NCI-H526 (cell line): ENCODE measurements around the gene UBA7.
"Not testable (repeated sequence)": the region's sequence is repeated elsewhere in the genome, so short reads cannot be mapped to it uniquely, and the experiment has no call there.

Experiments used
- DNase-seq, 2 experiments: peaks; one replicate each; lab custom pipeline; 2025; lab: John Stamatoyannopoulos, UW

The UBA7 gene

GRCh38 chr3:49781415-49782199 is 32.1 kb downstream of the UBA7 start:
- no peak for DNase-seq

DNA sequence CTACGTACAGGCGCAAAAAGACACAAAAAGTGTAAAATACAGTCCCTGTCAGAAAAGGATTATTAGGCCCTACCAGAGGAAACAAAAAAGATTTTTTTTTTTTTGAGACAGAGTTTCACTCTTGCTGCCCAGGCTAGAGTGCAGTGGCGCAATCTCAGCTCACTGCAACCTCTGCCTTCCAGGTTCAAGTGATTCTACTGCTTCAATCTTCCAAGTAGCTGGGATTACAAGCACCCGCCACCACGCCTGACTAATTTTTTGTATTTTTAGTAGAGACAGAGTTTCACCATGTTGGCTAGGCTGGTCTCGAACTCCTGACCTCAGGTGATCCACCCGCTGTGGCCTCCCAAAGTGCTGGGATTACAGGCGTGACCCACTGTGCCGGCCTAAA is 32.8 kb downstream of the UBA7 start:
- not testable (repeated sequence) for DNase-seq

DNA sequence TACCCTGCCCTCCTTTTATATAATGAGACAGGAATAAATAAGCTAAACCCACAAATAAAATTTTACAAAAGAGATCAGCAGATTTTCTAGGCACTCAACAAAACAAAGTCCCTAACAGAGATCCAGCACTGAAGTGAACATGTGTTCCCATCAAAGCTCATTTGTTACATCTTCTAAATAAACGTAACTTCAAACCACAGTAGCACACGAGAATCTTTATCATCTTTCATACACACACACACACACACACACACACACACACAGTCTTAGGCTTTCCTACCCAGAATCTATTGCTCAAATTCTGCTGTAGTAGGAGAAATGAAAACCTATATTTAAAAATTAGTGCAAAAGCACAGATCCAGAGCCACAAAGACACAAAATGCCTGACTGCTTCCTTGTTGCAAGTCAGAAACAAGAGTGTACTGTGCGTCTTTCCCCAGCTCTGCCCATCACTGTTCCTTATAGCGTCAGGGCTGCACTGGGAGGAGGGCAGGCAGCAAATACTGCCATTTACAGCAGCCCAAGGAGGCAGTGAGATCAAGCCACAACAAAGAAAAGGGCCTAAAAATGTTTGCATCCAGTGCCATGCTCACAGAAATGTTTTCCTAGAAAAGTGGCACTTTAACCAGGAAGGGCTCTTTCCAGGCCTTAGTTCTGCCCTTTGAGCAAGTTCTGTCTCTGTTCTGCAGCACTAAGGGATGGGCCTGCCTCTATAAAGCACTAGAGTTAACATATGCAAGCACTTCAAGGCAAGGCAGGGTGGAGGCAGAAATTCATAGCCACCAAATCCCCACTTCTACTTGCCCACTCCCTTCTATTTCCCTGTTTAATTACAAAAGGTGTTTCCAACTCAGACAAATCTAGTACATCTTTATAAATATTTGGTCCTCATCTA is 33.4 kb downstream of the UBA7 start:
- no peak for DNase-seq

GRCh38 chr3:49779358-49780079 is 34.2 kb downstream of the UBA7 start:
- no peak for DNase-seq

DNA sequence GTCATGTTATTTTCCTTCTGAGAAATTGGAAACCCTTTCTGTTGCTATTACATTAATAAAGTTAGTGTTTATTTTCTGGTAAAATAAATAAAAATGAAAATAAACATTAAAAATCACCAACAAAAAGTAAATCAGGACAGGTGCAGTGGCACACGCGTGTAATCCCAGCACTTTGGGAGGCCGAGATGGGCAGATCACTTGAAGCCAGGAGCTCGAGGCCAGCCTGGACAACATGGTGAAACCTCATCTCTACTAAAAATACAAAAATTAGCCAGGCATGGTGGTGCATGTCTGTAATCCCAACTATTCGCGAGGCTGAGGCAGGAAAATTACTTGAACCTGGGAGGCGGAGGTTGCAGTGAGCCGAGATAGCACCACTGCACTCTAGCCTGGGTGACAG is 37.7 kb downstream of the UBA7 start:
- DNase-seq = not testable (repeated sequence)

- no peak for DNase-seq
Observed at GRCh38 chr3:49775538-49775937, 38.2 kb downstream of the UBA7 start.

DNA sequence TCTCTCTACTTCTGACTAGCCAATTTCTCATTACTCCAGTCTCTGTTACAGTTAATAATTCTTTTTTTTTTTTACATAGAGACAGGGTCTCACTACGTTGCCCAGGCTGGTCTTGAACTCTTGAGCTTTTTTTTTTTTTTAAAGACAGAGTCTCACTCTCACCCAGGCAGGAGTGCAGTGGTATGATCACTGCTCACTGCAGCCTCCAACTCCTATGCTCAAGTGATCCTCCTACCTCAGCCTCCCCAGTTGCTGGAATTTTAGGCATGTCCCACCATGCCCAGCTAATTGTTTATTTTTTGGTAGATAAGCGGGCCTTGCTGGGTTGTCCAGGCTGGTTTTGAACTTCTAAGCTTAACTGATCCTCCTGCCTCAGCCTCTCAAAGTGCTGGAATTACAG is 41.0 kb downstream of the UBA7 start:
- no peak for DNase-seq

DNA sequence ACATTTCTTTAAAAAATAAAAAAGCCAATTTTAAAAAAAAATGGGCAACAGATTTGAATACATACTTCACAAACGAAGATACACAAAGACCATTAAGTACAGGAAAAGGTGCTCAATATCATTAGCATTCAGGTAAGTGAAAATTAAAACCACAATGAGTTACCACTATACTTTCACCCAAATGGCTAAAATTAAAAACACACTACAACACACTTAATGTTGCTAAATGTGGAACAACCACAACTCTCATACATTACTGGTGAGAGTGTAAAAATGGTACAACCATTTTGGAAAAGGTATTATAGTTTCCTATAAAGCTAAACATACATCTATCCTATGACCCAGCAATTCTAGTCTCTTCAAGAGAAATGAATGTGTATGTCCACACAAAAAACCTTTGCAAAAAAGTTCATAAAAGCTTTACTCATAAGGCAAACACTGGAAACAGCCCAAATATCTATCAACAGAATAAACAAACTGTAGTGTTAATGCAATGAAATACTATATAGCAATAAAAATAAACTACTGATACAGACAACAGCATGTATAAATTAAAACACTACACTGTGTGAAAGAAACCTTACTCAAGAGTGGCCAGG is 42.3 kb downstream of the UBA7 start:
- no peak for DNase-seq

DNA sequence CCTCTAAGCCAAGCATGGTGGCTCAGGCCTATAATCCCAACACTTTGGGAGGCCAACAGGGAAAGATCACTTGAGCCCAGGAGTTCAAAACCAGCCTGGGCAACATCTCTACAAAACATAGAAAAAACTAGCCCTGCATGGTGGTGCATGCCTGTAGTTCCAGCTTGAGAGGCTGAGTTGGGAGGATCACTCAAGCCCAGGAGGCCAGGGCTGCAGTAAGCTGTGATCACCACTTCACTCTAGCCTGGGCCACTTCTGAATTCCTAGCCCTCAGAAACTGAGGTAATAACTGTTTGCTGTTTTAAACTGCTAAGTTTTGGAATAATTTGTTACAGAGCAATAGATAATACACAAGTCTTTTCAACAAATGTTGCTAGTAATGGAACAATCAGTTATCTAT is 43.8 kb downstream of the UBA7 start:
- DNase-seq = no peak

GRCh38 chr3:49769286-49769915 is 44.4 kb downstream of the UBA7 start:
- DNase-seq = no peak

DNA sequence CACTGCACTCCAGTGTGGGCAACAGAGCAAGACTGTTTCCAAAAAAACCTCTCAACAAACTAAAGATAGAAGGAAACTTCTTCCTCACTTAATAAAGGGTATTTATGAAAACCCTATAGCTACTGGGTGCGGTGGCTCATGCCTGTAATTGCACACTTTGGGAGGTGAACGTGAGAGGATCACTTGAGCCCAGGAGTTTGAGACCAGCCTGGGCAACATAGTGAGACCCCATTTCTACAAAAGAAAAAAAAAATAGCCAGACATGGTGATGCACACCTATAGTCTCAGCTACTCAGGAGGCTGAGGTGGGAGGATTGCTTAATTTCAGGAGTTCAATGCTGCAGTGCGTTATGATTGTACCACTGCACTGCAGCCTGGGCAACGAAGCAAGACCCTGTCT is 49.8 kb downstream of the UBA7 start:
- no peak for DNase-seq

DNA sequence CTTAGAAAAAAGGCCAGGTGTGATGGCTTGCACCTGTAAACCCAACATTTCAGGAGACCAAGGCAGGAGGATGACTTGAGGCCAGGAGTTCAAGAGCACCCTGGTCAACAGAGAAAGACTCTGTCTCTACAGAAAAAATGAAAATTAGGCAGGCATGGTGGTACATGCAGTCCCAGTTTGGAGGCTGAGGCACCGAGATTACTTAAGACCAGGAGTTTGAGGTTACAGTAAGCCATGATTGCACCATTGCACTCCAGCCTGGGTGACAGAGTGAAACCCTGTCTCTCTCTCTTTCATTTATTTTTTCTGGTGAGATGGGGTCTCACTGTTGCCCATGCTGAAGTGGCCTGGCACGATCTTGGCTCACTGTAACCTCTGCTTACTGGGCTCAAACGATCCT is 52.1 kb downstream of the UBA7 start:
- DNase-seq = no peak

GRCh38 chr3:49759226-49759625 is 54.5 kb downstream of the UBA7 start:
- DNase-seq = no peak

DNA sequence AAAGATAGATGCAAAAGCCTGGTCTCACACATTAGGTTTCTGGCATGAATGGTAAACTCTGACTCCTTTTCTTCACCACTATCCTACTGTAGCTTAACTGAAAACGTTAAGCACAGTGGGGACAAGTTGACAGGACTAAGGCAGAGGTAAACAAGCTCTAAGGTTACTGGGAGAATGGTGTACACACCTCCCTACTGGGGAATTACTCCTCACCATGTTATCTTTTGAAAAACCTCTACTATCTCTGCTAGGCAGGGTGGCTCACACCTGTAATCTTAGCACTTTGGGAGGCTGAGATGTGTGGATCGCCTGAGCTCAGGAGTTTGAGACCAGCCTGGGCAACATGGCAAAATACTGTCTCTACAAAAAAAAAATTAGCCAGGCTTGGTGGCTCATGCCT is 56.6 kb downstream of the UBA7 start:
- no peak for DNase-seq

DNA sequence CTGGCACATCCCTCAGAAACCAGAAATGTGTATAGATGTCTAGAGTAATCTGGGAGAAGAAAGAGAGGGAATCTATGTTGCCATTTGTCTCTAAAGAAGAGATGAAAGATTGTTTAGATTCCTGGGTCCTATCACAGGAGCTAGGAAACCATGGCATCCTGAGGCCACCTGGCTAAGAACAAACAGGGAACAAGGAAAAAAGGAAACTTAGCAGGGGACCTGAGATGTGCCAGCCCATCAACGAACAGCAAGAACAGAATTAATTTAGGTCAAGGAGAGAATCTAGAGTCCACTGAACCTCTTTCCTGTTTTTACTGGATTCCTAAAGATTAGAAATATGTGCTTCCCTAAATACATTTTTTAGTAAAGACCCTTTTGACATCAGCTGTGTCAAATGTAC is 57.7 kb downstream of the UBA7 start:
- DNase-seq = no peak
